SK-N-MC (cell line): ENCODE measurements around the gene PARP1.

Source experiments
- DNase-seq: peaks from one replicate; pipeline ENCODE4 v3.0.0-alpha.2; 2011; ENCODE audit warnings: low read depth, low spot score
- H3K27ac ChIP-seq: fragments of 200-600 bp; sonication (generic); 2 replicates; pipeline ENCODE4 v1.5.1; 2016; ENCODE audit warnings: mixed run types
- H3K36me3 ChIP-seq: fragments of 200-600 bp; sonication (generic); 2 replicates; pipeline ENCODE4 v1.6.1; 2017; ENCODE audit warnings: antibody characterized with exemption, low read length, mixed read lengths; ENCODE audit not compliant: insufficient read depth
- H3K4me3 ChIP-seq: fragments of 200-600 bp; sonication (generic); 2 replicates; pipeline ENCODE4 v1.5.1; 2016
- H3K9ac ChIP-seq: fragments of 200-600 bp; sonication (generic); 2 replicates; pipeline ENCODE4 v1.8.0; 2017; ENCODE audit warnings: mixed run types, mixed read lengths; ENCODE audit not compliant: insufficient read length
- H3K9me3 ChIP-seq: fragments of 200-600 bp; sonication (generic); 2 replicates; pipeline ENCODE4 v1.6.1; 2017; ENCODE audit warnings: low read depth, mild to moderate bottlenecking, antibody characterized with exemption, low read length, moderate library complexity, mixed read lengths
- EZH2 ChIP-seq: fragments of 200-600 bp; sonication (generic); IDR thresholded peaks from one replicate; pipeline ENCODE4 v1.6.1; 2017; ENCODE audit warnings: antibody characterized with exemption
- FOXP2 ChIP-seq: optimal IDR thresholded peaks from 2 replicates; pipeline ENCODE3; 2011; ENCODE audit warnings: mild to moderate bottlenecking, moderate library complexity; ENCODE audit not compliant: insufficient read depth; ENCODE audit errors: extremely low read length, control extremely low read depth
- POLR2AphosphoS5 ChIP-seq: IDR thresholded peaks from 2 replicates; pipeline ENCODE4 v1.6.1; 2012; ENCODE audit warnings: mild to moderate bottlenecking, low read depth, low read length, borderline replicate concordance

The PARP1 gene

GRCh38 chr1:226446094-226446493 is 38.2 kb upstream of the PARP1 start:
- TF ChIP-seq POLR2AphosphoS5 (no peak), FOXP2 (no peak)
- Histone ChIP-seq H3K27ac (no peak overlapping the region), H3K36me3 (no peaks in the 10 kb centered on the region), H3K9me3 (no peaks in the 10 kb centered on the region), H3K9ac (no peak overlapping the region), H3K4me3 (no peak overlapping the region)
- DNase-seq: no peak

- Histone ChIP-seq H3K9me3 (no peaks in the 10 kb centered on the region), H3K36me3 (no peaks in the 10 kb centered on the region), H3K9ac (no peak overlapping the region), H3K4me3 (no peak overlapping the region), H3K27ac (no peak overlapping the region)
- TF ChIP-seq EZH2 (no peak), POLR2AphosphoS5 (no peak), FOXP2 (no peak)
- no peak for DNase-seq
These were observed 37.0 kb upstream of the PARP1 start for GRCh38 chr1:226444901-226445300.

- H3K9me3 ChIP-seq: no peaks in the 10 kb centered on the region
- H3K27ac ChIP-seq: no peak overlapping the region
- no peaks in the 10 kb centered on the region for H3K36me3 ChIP-seq
- no peak for TF ChIP-seq FOXP2
- no peak for TF ChIP-seq EZH2
- no peak for TF ChIP-seq POLR2AphosphoS5
- DNase-seq: no peak
- no peak overlapping the region for H3K9ac ChIP-seq
- no peak overlapping the region for H3K4me3 ChIP-seq
These were observed 35.5 kb upstream of the PARP1 start for GRCh38 chr1:226443439-226443838.

GRCh38 chr1:226443033-226443432 is 35.1 kb upstream of the PARP1 start:
- no peaks in the 10 kb centered on the region for H3K9me3 ChIP-seq
- no peak for DNase-seq
- H3K4me3 ChIP-seq: no peak overlapping the region
- no peaks in the 10 kb centered on the region for H3K36me3 ChIP-seq
- no peak overlapping the region for H3K27ac ChIP-seq
- TF ChIP-seq POLR2AphosphoS5: no peak
- no peak for TF ChIP-seq EZH2
- TF ChIP-seq FOXP2: no peak
- H3K9ac ChIP-seq: no peak overlapping the region

- no peaks in the 10 kb centered on the region for H3K36me3 ChIP-seq
- TF ChIP-seq EZH2 (no peak), POLR2AphosphoS5 (no peak), FOXP2 (no peak)
- no peak overlapping the region for H3K9ac ChIP-seq
- no peak for DNase-seq
- H3K4me3 ChIP-seq: no peak overlapping the region
- H3K27ac ChIP-seq: no peak overlapping the region
- no peaks in the 10 kb centered on the region for H3K9me3 ChIP-seq
These were observed 33.7 kb upstream of the PARP1 start for GRCh38 chr1:226441629-226442028.

GRCh38 chr1:226440512-226440911 is 32.6 kb upstream of the PARP1 start:
- DNase-seq: no peak
- H3K27ac ChIP-seq: no peak overlapping the region
- TF ChIP-seq EZH2 (no peak), FOXP2 (no peak), POLR2AphosphoS5 (no peak)
- no peaks in the 10 kb centered on the region for H3K36me3 ChIP-seq
- H3K4me3 ChIP-seq: no peak overlapping the region
- H3K9ac ChIP-seq: no peak overlapping the region
- H3K9me3 ChIP-seq: no peaks in the 10 kb centered on the region

- H3K4me3 ChIP-seq: no peak overlapping the region
- no peak overlapping the region for H3K9ac ChIP-seq
- H3K36me3 ChIP-seq: no peaks in the 10 kb centered on the region
- TF ChIP-seq EZH2 (no peak), POLR2AphosphoS5 (no peak), FOXP2 (no peak)
- DNase-seq: no peak
- no peaks in the 10 kb centered on the region for H3K9me3 ChIP-seq
- no peak overlapping the region for H3K27ac ChIP-seq
These were observed 30.1 kb upstream of the PARP1 start for GRCh38 chr1:226438007-226438406.

- H3K27ac ChIP-seq: no peak overlapping the region
- DNase-seq: no peak
These were observed 29.1 kb upstream of the PARP1 start for GRCh38 chr1:226436855-226437491.

GRCh38 chr1:226436472-226436854 is 28.6 kb upstream of the PARP1 start:
- Histone ChIP-seq H3K9ac (no peak overlapping the region), H3K9me3 (no peaks in the 10 kb centered on the region), H3K27ac (no peak overlapping the region), H3K4me3 (no peak overlapping the region), H3K36me3 (no peaks in the 10 kb centered on the region)
- no peak for DNase-seq
- TF ChIP-seq POLR2AphosphoS5 (no peak), FOXP2 (no peak), EZH2 (no peak)

More at GRCh38 chr1:226436855-226437491, 29.1 kb upstream of the PARP1 start:
- Histone ChIP-seq H3K36me3 (no peaks in the 10 kb centered on the region), H3K9ac (no peak overlapping the region), H3K4me3 (no peak overlapping the region), H3K9me3 (no peaks in the 10 kb centered on the region)
- TF ChIP-seq POLR2AphosphoS5 (no peak), FOXP2 (no peak), EZH2 (no peak)
